MG63 (cell line): ENCODE measurements around the gene MNT. TPM values are rescaled to one million over a fixed set of nuclear protein-coding genes. Genes with fewer than 3 reads are reported as not detected.

Experiments used
- DNase-seq: peaks from one replicate; pipeline ENCODE4 v3.0.0-alpha.2; 2020
- H3K27me3 ChIP-seq: fragments of 250-450 bp; sonication (Bioruptor Pico); 2 replicates; pipeline ENCODE4 v1.5.1; 2020; ENCODE audit warnings: mild to moderate bottlenecking, moderate library complexity
- H3K36me3 ChIP-seq: fragments of 250-450 bp; sonication (Bioruptor Pico); 2 replicates; pipeline ENCODE4 v1.5.1; 2020; ENCODE audit warnings: mild to moderate bottlenecking, moderate library complexity
- H3K4me3 ChIP-seq: fragments of 250-450 bp; sonication (Bioruptor Pico); 2 replicates; pipeline ENCODE4 v1.5.1; 2020; ENCODE audit warnings: mild to moderate bottlenecking, moderate library complexity
- H3K9me3 ChIP-seq: fragments of 250-450 bp; sonication (Bioruptor Pico); 2 replicates; pipeline ENCODE4 v1.5.1; 2020; ENCODE audit warnings: mild to moderate bottlenecking, moderate library complexity
- total RNA-seq: library from RNA; depleted of rRNA; stranded (reverse); fragments of >200 nt; shearing (Covaris generic); gene quantifications from 2 replicates; pipeline ENCODE4 v1.2.3, GENCODE V29; 2014; ENCODE audit warnings: low replicate concordance

The MNT gene
- total RNA-seq, 1 experiment from 2014 or later, result 1.4 TPM

DNA sequence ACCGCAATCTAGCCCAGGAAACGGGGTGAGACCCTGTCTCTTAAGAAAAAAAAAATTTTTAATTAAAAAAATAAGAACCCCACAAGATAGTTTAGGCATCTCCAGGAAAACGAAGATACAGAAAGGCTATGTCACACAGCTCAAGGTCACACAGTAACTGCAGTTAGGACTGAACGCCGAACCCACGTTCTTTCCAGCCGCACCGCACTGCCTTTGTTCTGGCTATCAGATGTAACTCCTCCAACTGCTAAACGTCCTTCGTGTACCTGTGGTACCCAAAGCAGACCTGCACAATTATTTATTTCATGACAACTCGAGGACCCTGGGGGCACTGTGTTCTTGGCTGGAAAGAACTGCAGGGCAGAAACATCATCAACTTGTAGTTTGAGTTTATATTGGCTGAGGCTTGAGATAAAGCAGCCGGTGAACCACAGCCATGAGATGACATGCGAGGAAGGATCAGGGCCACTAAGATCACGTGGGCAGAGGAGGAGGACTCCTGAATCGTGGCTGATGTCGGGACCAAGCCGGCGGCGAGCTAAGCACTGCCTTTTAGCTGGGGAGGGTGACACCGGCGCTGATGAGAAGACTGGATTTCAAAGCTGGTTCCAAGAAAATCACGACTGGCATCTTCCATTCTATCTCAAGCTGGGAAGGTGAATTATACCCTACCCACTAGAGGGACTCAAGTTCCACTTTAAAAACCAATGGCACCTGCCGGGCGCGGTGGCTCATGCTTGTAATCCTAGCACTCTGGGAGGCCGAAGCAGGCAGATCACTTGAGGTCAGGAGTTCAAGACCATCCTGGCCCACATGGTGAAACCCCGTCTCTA is 20.7 kb upstream of the MNT start:
- Histone ChIP-seq H3K36me3 (peaks cover 2% of the 10 kb centered on the region), H3K27me3 (no peaks in the 10 kb centered on the region), H3K9me3 (no peaks in the 10 kb centered on the region), H3K4me3 (no peak overlapping the region)
- no peak for DNase-seq

DNA sequence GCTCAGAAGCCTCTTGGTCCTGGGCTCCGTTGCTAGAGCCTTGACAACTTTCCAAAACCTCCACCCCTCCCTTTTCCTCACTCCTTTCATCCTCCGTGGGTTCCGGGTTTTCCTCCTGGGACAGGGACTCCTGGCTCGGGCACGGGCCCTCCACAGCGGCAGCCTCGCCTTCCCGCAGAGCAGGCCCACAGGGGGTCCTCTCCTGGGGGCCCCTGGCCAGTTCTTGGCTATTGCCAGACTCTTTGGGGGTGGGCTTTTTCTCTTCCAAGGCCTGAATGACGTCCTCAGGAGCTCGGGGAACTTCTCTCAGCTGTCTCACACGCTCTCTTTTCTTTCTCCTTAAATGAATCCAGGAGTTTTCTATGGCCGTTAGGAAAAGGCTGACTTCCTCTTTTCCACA is 19.3 kb upstream of the MNT start:
- no peak for DNase-seq
- Histone ChIP-seq H3K4me3 (no peak overlapping the region), H3K9me3 (no peaks in the 10 kb centered on the region), H3K36me3 (peaks cover 7% of the 10 kb centered on the region), H3K27me3 (no peaks in the 10 kb centered on the region)

DNA sequence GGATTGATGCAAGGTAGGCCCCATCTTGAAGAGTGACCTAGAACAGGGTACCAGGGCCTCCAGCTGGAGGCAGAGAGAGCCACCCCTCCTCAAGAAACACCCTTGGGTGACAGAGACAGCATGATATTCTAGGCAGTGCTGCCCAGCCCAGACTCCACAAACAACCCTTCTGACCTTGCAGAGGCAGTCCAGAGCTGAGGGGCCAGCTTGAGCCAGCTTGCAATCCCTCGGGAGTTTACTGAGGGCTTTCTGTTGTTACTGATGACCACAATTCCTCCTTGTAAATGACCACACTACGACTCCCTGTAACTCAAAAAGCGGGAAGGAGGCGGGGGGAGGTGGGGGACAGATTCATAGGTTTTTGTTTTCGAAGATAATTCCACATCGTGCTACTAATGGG is 18.6 kb upstream of the MNT start:
- H3K9me3 ChIP-seq, result no peaks in the 10 kb centered on the region
- peaks cover 7% of the 10 kb centered on the region for H3K36me3 ChIP-seq
- DNase-seq, result no peak
- no peaks in the 10 kb centered on the region for H3K27me3 ChIP-seq
- H3K4me3 ChIP-seq, result no peak overlapping the region

DNA sequence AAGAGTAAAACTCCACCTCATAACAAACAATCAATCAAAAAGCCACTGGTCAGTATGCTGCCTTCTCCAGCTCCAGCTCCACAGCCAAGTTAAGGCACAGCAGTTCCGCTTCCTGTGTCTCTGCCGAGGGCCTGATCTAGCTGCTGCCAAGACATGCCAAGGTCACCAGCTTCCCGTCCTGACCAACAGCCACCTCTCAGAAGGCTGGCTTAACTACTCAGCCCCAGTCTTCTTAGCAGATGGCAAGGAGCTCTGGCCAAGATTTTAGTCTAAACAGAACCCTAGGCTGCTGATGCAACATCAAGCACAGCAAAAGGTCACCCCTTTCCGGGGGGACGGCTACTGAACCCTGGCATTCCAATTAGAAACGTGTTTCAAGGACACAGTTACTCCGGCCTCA is 17.7 kb upstream of the MNT start:
- DNase-seq, result peak; percentile 55
- Histone ChIP-seq H3K27me3 (no peaks in the 10 kb centered on the region), H3K4me3 (no peak overlapping the region), H3K9me3 (no peaks in the 10 kb centered on the region), H3K36me3 (peaks cover 12% of the 10 kb centered on the region)

DNA sequence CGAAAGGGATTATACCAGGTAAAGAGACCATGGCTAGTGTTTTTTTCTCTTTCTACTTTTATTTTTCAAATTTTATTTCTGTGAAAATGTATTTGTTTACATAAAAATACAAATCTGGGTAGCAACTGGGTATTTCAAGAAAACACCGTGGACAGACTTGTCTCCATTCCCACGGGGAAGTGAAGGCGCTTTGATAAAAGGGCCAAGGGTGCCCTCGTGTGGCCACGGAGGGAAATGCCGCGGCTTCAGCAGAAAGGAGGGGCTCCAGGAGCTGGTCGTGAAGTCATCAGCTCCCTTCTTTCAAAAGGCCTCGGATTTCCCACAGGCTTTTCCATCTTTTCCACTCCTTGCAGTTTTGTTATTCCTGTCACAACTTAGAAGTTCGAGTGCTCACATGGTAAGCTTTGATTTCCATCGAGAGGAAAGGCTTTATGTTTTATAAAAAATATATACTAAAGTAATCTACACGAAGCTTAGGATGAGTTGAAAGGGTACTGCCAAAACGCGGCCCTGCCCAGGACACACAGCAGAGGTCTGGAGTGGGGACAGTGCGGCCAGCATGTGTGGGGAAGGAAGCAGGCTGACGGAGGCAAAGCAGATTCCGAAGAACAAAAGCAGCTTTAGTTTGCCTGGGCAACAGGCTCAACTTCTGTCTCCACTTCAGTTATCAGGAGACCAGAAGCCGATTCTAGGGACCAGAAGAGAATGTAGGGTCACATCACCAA is 15.3 kb upstream of the MNT start:
- Histone ChIP-seq H3K4me3 (no peak overlapping the region), H3K9me3 (no peaks in the 10 kb centered on the region), H3K36me3 (peaks cover 10% of the 10 kb centered on the region), H3K27me3 (no peaks in the 10 kb centered on the region)
- DNase-seq, result peak; percentile 58

DNA sequence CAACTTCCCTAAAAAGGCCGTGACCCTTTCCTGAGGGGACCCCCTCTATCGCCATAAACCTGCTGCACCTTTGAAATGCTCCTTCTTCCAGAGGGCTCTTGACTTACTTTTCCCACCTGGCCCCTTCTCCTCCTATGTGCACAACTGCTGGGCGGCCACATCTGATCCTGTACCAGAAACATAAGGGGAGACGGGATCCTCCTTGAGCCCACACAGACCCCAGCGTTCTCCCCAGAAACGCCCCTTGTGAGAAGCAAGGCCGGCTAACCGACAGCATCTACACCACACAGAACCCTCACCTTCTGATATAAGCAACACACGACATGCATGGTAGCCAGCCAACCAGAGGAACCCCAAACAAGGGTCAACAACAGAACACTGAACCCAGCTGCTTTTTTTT is 14.2 kb upstream of the MNT start:
- no peak for DNase-seq
- Histone ChIP-seq H3K4me3 (no peak overlapping the region), H3K36me3 (peaks cover 10% of the 10 kb centered on the region), H3K9me3 (no peaks in the 10 kb centered on the region), H3K27me3 (no peaks in the 10 kb centered on the region)

DNA sequence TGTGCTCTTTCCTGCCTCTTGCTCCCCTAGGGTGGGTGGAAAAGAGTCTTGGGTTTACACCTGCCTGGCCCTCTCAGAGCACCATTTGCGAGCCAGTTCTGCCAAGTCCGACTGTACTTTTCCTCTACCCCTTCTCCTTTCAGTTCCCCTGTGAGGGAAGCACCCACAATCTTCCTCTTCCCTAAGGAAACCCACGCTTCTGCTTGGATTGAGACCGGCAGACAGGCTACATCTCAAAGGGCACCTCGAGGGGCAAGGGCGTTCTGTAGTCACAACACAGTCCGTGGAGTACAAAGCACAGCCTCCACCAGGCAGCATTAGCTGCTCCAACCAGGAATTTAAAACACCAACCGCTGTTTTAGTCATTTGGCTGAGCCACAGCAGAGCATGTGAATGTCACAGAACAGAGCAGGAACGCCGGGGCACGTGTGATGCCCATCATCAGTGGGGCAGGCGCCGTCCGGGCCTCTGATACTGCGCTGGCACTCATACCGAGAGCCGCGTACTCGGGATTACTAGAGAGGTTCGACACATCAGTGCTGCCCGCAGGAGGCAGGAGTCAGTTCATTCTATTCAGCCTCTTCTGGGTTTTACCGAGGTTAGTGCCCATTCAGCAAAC is 13.7 kb upstream of the MNT start:
- no peaks in the 10 kb centered on the region for H3K9me3 ChIP-seq
- H3K27me3 ChIP-seq, result no peaks in the 10 kb centered on the region
- H3K4me3 ChIP-seq, result no peak overlapping the region
- H3K36me3 ChIP-seq, result peaks cover 10% of the 10 kb centered on the region
- no peak for DNase-seq

DNA sequence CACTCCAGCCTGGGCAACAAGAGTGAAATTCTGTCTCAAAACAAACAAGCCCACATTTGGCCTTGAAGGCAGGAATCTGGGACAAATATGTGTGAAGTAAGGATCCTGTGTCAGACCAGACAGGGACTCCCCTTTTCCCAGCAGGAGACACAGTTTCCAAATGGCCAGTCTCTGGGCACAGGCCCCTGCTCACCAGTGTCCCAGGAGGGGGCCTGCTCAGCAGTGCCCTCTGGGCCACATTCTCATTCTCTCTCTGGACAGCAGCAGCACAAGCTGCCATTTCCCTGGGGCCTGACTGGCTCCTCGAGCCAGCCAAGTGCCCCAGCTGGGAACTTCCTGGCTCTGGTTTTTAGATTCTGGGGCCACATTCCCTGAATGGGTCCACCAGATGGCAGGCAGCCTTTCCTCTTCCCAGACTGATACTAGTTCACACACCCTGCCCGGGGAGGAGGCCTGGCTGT is 11.7 kb upstream of the MNT start:
- H3K4me3 ChIP-seq, result no peak overlapping the region
- H3K27me3 ChIP-seq, result no peaks in the 10 kb centered on the region
- H3K9me3 ChIP-seq, result no peaks in the 10 kb centered on the region
- DNase-seq, result peak; percentile 77
- peaks cover 10% of the 10 kb centered on the region for H3K36me3 ChIP-seq

DNA sequence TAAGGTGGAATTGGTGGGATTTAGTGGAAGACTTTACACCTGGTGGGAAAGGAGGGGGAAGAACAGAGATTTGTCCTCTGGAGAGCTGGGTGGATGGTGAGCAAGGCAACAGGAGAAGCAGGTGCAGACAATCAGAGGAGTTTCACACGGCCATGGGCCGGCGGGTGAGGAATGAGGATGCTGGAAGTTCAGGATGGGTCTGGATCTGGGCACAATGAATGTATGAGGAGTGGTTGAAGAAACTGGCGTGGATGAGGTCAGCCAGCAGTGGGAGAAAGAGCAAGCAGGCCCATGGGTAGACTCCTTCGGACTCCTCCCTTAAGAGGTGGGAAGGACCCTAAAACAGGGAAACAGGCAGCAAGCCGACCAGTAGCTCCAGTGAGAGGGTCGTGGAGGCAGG is 10.1 kb upstream of the MNT start:
- H3K36me3 ChIP-seq, result peaks cover 10% of the 10 kb centered on the region
- DNase-seq, result no peak
- no peaks in the 10 kb centered on the region for H3K9me3 ChIP-seq
- no peaks in the 10 kb centered on the region for H3K27me3 ChIP-seq
- no peak overlapping the region for H3K4me3 ChIP-seq

DNA sequence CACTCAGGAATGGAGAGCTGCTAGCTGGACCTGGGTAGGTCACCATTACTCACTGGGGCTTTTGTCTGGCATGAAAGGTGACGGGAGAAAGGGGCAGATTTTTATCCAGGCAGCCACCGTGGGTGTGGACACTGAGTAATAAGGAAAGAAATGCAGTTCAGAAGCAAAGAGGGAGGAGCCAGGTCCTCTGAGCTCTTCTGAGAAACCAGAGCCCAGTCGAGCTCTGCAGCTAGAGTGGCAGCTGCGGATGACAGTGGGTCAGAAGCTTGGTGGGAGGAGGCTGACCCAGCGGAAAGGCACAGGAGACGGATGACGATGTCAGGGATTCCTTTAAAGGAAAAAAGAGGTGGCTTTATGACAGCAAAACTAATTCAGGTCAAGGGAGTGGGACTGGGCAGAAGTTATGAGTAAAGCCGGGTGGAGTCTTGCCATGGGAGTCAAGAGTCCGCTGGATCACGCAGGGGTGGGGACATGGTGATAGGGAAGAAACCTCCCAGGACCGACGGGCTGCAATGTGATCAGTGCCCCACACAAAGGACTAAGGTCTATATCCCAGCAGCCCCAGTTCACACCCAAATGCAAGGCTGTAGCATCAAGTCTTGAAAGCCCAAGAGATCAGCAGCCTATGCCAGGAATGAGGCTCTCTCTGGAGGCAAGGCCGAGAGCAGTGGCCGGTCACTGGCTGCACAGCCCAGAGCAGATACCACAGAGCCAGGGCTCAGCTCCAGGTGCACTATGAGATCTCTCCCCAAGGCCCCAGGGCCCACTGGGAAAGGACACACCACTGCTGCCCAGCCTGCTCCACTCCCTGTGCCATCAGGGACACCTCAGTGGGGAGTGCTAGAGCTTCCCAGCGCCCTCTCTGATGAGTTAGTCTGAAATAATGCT is 6.3 kb upstream of the MNT start:
- Histone ChIP-seq H3K9me3 (no peaks in the 10 kb centered on the region), H3K27me3 (no peaks in the 10 kb centered on the region), H3K36me3 (no peaks in the 10 kb centered on the region), H3K4me3 (no peak overlapping the region)
- peak; percentile 82 for DNase-seq

DNA sequence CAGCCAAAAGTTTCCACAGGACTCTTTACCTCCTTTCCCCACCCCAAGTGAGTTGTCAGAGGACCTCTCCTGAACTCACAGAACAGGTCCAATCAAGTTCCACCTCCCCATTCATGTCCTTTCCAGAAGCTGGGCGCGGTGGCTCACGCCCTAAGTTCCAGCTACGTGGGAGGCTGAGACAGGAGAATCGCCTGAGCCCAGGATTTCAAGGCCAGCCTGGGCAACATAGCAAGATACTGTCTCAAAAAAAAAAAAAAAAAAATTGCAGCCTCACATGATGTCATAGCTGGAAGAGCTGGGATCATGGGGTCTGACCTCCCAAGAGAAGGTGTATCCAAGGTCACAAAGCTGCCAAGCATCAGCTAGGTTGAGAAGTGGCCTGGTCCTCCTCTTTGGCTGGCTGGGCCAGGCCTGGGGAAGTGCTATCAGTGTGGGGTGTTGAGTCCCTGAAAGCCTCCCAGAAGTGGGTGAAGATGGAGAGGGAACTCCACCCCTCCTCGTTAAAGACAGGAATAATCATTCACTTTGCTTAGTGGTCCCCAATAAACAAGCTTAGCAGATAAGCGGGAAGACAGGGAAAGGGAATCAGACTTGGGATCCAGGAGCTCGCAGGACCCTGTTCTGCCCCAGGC is 5.5 kb upstream of the MNT start:
- DNase-seq, result no peak
- Histone ChIP-seq H3K9me3 (no peaks in the 10 kb centered on the region), H3K27me3 (no peaks in the 10 kb centered on the region), H3K4me3 (no peak overlapping the region), H3K36me3 (no peaks in the 10 kb centered on the region)

DNA sequence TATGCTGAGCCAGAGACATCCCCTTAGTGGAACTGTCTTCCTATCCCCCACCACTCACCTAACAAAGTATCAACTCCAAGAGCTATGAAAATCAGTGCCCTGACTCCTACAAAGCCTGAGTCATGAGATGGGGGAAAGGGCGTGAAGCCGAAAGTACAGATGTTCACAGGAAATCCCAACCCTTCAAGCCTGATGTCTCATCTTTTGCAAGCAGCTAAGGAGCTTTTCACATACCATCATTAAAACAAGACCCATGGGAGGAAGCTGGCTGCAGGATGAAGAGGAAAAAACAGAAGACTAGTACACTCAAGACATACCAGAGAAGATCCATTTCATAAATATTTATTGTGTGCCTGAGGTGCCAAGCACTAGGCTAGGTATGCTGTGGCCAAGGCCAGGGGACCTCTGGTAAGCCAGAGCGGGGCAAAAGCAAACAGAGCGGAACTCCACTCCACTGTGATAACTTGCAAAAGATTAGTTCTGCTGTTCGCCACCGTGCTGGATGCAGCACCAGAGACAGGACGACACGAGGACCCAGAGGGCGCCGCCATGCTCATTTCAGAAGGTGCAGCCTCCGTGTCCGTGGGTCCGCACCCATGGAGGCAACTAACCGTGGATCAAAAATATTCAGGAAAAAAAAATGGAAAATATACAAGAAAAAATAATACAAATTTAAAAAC is 4.5 kb upstream of the MNT start:
- Histone ChIP-seq H3K4me3 (no peak overlapping the region), H3K9me3 (no peaks in the 10 kb centered on the region), H3K36me3 (no peaks in the 10 kb centered on the region), H3K27me3 (no peaks in the 10 kb centered on the region)
- DNase-seq, result peak; percentile 73

DNA sequence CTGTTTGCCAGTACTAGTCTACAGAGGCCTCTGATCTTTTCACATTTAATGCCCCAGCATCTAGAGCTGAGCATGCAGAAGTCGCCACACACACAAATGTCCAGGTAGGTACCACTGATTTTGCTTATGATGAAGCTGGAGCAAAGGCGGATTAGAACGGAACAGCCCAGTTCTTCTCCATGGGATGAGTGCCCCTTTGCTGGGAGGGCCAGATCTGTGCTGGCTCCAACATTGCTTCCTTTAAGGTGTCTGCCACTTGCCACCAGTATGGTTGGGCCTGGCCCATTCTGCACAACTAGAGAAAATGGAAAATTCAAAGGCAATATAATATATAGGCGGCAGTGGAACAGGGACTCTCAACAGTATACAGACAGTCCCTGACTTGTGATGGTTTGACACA is 2.2 kb upstream of the MNT start:
- no peaks in the 10 kb centered on the region for H3K36me3 ChIP-seq
- no peak overlapping the region for H3K4me3 ChIP-seq
- no peaks in the 10 kb centered on the region for H3K9me3 ChIP-seq
- no peaks in the 10 kb centered on the region for H3K27me3 ChIP-seq
- DNase-seq, result no peak

DNA sequence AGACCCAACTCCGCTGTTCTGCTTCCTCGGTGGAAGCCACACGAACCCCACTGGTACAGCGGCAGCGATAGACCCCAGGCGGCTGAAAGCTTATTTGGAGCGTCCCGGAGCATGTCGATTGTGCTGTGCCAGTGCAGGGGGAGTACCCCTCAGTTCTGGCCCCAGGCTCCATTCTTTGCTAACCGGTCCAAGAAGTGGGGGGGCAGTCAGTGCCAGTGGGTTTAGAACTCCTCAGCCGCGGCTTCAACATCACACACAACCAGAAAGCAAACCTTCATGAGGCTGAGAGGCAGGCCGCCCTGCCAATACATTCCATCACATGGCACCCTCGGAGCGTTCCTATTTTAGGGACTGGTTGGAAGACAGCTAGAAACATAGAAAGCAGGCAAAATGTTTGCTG is 1.7 kb upstream of the MNT start:
- Histone ChIP-seq H3K36me3 (no peaks in the 10 kb centered on the region), H3K27me3 (no peaks in the 10 kb centered on the region), H3K9me3 (no peaks in the 10 kb centered on the region), H3K4me3 (no peak overlapping the region)
- DNase-seq, result no peak

DNA sequence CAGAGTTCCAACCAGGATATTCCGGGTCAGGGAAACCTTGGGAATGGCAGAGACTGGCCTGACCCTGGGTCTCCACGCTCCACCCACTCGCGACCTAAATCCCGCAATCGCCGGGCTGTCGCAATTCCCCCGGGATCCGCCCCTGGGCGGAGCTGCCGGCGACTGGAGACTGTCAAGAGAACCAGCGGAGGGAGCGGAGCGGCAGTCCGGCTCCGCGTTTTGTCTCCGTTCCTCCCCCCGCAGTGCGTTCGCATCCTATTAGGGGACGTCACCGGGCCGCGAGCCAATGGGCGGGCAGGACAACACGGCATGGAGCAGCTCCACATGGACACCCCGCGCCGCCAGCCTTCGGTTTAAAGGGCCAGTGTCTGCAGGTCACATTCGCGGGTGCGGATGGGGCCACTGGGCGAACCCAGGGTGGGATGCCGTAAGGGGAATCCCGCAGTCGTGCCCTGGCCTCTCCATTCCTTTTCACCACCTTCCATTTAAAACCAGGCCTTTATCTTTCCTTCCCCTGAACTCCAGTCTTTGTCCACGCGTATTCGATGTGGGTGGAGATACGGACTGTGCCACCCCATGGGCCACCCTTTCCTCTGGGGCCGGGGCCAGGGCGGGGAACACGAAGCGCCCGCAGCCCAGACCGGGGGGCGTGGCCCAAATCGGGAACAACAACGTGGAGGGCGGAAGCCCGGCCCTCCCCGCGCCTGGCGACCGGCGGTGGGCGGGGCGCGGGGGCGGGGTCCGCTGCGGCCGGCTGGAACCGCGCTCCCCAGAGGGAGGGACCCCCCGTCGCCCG is 764 bp upstream of the MNT start:
- Histone ChIP-seq H3K27me3 (no peaks in the 10 kb centered on the region), H3K9me3 (no peaks in the 10 kb centered on the region), H3K4me3 (peak overlapping the region; percentile 82), H3K36me3 (no peaks in the 10 kb centered on the region)
- peak; percentile 98 for DNase-seq
